Caco-2 (cell line): ENCODE results near the gene PRR5. TPM values are rescaled to one million over a fixed set of nuclear protein-coding genes. Genes with fewer than 3 reads are reported as not detected.
A peak's percentile ranks its signal among the peaks of the same experiment; 100 is the strongest.

ENCODE experiments used
- BruUV-seq: library from RNA; stranded (reverse); fragments of 400-500 nt; replicated peaks from 2 replicates; lab custom pipeline; 2021; lab: Mats Ljungman, UMichigan
- CTCF ChIA-PET: fragments of 300-600 bp; sonication (Branson Sonifier 250); formaldehyde crosslinking; loops from one replicate; lab custom pipeline; 2022; ENCODE audit warnings: antibody characterized with exemption; lab: Charles Lee
- POLR2A ChIA-PET: fragments of 300-600 bp; sonication (Branson Sonifier 250); formaldehyde crosslinking; loops from one replicate; lab custom pipeline; 2022; ENCODE audit warnings: antibody characterized with exemption; lab: Charles Lee
- DNase-seq, 2 experiments: peaks; one replicate each; pipeline versions ENCODE4 v3.0.0 to v3.0.0-alpha.2; 2020 to 2022
- H3K27me3 ChIP-seq: replicated peaks from 2 replicates; pipeline ENCODE4 v1.6.0; 2011; ENCODE audit warnings: low read length; ENCODE audit not compliant: control insufficient read depth, insufficient read depth
- H3K36me3 ChIP-seq: 2 replicates; pipeline ENCODE4 v1.5.1; 2011; ENCODE audit warnings: low read length; ENCODE audit not compliant: control insufficient read depth, insufficient read depth
- H3K4me1 ChIP-seq: fragments of 250-450 bp; sonication (Bioruptor Pico); 2 replicates; pipeline ENCODE4 v1.5.1; 2020; ENCODE audit warnings: mild to moderate bottlenecking
- H3K4me3 ChIP-seq: 2 replicates; pipeline ENCODE4 v1.5.1; 2011; ENCODE audit warnings: low read depth, mild to moderate bottlenecking, control low read depth, low read length
- H3K9me3 ChIP-seq: fragments of 250-450 bp; sonication (Bioruptor Pico); 2 replicates; pipeline ENCODE4 v1.5.1; 2020; ENCODE audit warnings: mild to moderate bottlenecking, moderate library complexity
- H3K27ac Mint-ChIP-seq: one replicate; pipeline ENCODE4 v1.8.0; 2022; ENCODE audit warnings: mixed read lengths; ENCODE audit not compliant: unreplicated experiment
- H3K27me3 Mint-ChIP-seq: one replicate; pipeline ENCODE4 v1.8.0; 2022; ENCODE audit warnings: mixed read lengths; ENCODE audit not compliant: insufficient read depth, unreplicated experiment
- H3K36me3 Mint-ChIP-seq: one replicate; pipeline ENCODE4 v1.8.0; 2022; ENCODE audit warnings: mild to moderate bottlenecking, mixed read lengths; ENCODE audit not compliant: insufficient read depth, unreplicated experiment
- H3K4me1 Mint-ChIP-seq: one replicate; pipeline ENCODE4 v1.8.0; 2022; ENCODE audit warnings: low read depth, mixed read lengths; ENCODE audit not compliant: unreplicated experiment
- H3K4me3 Mint-ChIP-seq: one replicate; pipeline ENCODE4 v1.8.0; 2022; ENCODE audit warnings: mild to moderate bottlenecking, moderate library complexity, mixed read lengths; ENCODE audit not compliant: unreplicated experiment
- H3K9me3 Mint-ChIP-seq: one replicate; pipeline ENCODE4 v1.8.0; 2022; ENCODE audit warnings: mixed read lengths; ENCODE audit not compliant: unreplicated experiment
- intact Hi-C: fragments of 100-400 bp; cut with micrococcal nuclease; formaldehyde crosslinking; loops from one replicate; pipeline ENCODE4 v1.10.0; 2022; ENCODE audit not compliant: unreplicated experiment
- total RNA-seq: library from RNA; stranded (reverse); gene quantifications from 2 replicates; pipeline ENCODE4 v1.2.3, GENCODE V29; 2022
- TF ChIP-seq, protein P1 (sequence below), 2 experiments: fragments of 200-600 bp in 1 of 2; IDR thresholded peaks; 1 replicate in 1 of 2; 2 replicates in 1 of 2; pipeline versions ENCODE4 v1.5.1 to v1.8.0; 2011 to 2022; ENCODE audit warnings: antibody characterized with exemption in 1 of 2, control low read depth in 1 of 2, inconsistent platforms in 1 of 2, low read depth in 1 of 2, low read length in 1 of 2, mild to moderate bottlenecking in 1 of 2, moderate library complexity in 1 of 2; ENCODE audit not compliant: insufficient read depth in 1 of 2, severe bottlenecking in 1 of 2, unreplicated experiment in 1 of 2

Gene PRR5
- total RNA-seq, 1 experiment from 2014 or later, result 82.8 TPM

DNA sequence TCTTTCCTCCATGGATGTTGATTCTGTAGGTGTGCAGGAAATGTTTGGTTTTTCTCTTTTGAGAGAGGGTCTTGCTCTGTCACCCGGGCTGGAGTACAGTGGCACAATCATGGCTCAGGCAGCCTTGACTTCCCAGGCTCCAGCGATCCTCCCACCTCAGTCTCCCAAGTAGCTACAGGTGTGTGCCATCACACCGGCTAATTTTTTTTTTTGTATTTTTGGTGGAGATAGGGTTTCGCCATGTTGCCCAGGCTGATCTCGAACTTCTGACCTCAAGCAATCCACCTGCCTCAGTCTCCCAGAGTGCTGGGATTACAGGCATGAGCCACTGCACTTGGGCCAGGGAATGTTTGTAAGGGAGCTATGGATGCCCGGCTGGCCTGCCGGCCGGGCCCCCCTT lies 4.5 kb downstream of the PRR5 start:
- Mint-ChIP-seq H3K27me3 (no peaks in the 10 kb centered on the region), H3K27ac (no peak overlapping the region), H3K4me3 (no peak overlapping the region), H3K4me1 (peaks cover 16% of the 10 kb centered on the region), H3K9me3 (no peaks in the 10 kb centered on the region), H3K36me3 (peaks cover 70% of the 10 kb centered on the region)
- intact Hi-C loops, result no loop called here
- peaks cover 49% of the 10 kb centered on the region for H3K4me1 ChIP-seq
- ChIA-PET CTCF (no interaction called here), POLR2A (no interaction called here)
- H3K9me3 ChIP-seq, result no peaks in the 10 kb centered on the region
- peaks cover 6% of the 10 kb centered on the region; the same call in 1 of the 2 replicates for H3K36me3 ChIP-seq
- no TSS peak for BruUV-seq
- no peak for DNase-seq
- TF ChIP-seq, protein P1, sequence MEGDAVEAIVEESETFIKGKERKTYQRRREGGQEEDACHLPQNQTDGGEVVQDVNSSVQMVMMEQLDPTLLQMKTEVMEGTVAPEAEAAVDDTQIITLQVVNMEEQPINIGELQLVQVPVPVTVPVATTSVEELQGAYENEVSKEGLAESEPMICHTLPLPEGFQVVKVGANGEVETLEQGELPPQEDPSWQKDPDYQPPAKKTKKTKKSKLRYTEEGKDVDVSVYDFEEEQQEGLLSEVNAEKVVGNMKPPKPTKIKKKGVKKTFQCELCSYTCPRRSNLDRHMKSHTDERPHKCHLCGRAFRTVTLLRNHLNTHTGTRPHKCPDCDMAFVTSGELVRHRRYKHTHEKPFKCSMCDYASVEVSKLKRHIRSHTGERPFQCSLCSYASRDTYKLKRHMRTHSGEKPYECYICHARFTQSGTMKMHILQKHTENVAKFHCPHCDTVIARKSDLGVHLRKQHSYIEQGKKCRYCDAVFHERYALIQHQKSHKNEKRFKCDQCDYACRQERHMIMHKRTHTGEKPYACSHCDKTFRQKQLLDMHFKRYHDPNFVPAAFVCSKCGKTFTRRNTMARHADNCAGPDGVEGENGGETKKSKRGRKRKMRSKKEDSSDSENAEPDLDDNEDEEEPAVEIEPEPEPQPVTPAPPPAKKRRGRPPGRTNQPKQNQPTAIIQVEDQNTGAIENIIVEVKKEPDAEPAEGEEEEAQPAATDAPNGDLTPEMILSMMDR (IDR thresholded peaks at IDR 0.05; ENCODE audit: insufficient read depth in 1 of 2, low read depth in 1 of 2, low read length in 1 of 2, severe bottlenecking in 1 of 2, unreplicated experiment in 1 of 2), result no peak
- H3K27me3 ChIP-seq, result no peaks in the 10 kb centered on the region
- H3K4me3 ChIP-seq, result no peak overlapping the region

DNA sequence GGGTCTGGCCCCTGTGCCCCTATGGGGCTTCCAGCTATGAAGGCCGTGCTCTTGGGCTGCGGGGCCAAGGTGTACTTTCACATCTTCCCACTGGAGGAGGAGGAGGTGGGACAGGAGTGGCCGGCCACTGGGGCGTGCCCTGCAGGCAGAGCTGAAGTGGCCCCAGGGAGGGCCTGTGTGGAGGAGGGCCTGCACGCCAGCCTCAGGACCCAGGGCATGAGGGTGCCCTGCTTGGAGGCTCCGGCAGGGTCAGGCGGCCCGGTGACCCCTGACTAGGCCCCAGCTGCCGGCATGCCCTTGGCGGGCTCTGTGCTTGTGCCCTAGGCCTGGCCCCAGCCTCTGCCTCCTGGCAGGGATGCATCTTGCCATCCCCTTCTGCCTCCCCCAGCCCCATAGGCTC lies 5.2 kb downstream of the PRR5 start:
- Histone ChIP-seq H3K4me3 (no peak overlapping the region), H3K27me3 (no peaks in the 10 kb centered on the region), H3K9me3 (no peaks in the 10 kb centered on the region), H3K36me3 (peaks cover 6% of the 10 kb centered on the region; the same call in 1 of the 2 replicates), H3K4me1 (peaks cover 48% of the 10 kb centered on the region)
- BruUV-seq, result no TSS peak
- H3K4me3 Mint-ChIP-seq, result no peak overlapping the region
- ChIA-PET CTCF (no interaction called here), POLR2A (no interaction called here)
- intact Hi-C loops, result no loop called here
- TF ChIP-seq, protein P1 (IDR thresholded peaks at IDR 0.05; ENCODE audit: insufficient read depth in 1 of 2, low read depth in 1 of 2, low read length in 1 of 2, severe bottlenecking in 1 of 2, unreplicated experiment in 1 of 2), result no peak
- no peak for DNase-seq
- no peak overlapping the region for H3K27ac Mint-ChIP-seq
- no peaks in the 10 kb centered on the region for H3K27me3 Mint-ChIP-seq
- no peaks in the 10 kb centered on the region for H3K9me3 Mint-ChIP-seq
- H3K4me1 Mint-ChIP-seq, result peaks cover 17% of the 10 kb centered on the region
- H3K36me3 Mint-ChIP-seq, result peaks cover 71% of the 10 kb centered on the region

DNA sequence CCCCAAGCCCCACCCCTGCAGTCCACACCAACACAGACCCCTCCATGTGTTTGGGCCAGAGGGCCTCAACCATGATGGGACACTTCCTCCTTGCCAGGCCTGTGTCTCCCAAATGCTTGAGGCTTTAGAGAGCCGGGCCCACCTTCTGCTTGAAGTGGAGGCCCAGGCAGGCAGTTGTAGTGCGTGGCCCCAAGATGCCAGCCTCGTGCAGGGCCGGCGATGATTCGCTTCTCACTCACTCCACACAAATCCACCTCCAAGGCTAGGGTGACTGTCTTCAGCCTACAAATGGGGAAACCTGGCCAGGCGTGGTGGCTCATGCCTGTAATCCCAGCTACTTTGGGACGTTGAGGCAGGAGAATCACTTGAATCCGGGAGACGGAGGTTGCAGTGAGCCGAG lies 5.7 kb downstream of the PRR5 start:
- no peak for DNase-seq
- no peak overlapping the region for H3K4me3 Mint-ChIP-seq
- Histone ChIP-seq H3K4me3 (no peak overlapping the region), H3K27me3 (no peaks in the 10 kb centered on the region), H3K4me1 (peaks cover 48% of the 10 kb centered on the region), H3K36me3 (peaks cover 6% of the 10 kb centered on the region; the same call in 1 of the 2 replicates), H3K9me3 (no peaks in the 10 kb centered on the region)
- TF ChIP-seq, protein P1 (IDR thresholded peaks at IDR 0.05; ENCODE audit: insufficient read depth in 1 of 2, low read depth in 1 of 2, low read length in 1 of 2, severe bottlenecking in 1 of 2, unreplicated experiment in 1 of 2), result no peak
- no TSS peak for BruUV-seq
- H3K4me1 Mint-ChIP-seq, result peaks cover 17% of the 10 kb centered on the region
- peaks cover 74% of the 10 kb centered on the region for H3K36me3 Mint-ChIP-seq
- POLR2A ChIA-PET, result no interaction called here
- H3K27ac Mint-ChIP-seq, result peak overlapping the region; percentile 61
- CTCF ChIA-PET, result interaction anchor here (1.0 kb wide), 1 partner anchor 23 kb away, joined by 4 read pairs; no protein-coding TSS in a partner anchor
- H3K9me3 Mint-ChIP-seq, result no peaks in the 10 kb centered on the region
- intact Hi-C loops, result no loop called here
- no peaks in the 10 kb centered on the region for H3K27me3 Mint-ChIP-seq
